ENCODE data around the gene CREBBP.
A peak's percentile ranks its signal among the peaks of the same experiment; 100 is the strongest.

GRCh38 chr16:3880623-3881498, at the start of gene CREBBP:
- TF ChIP-seq FOXK2 (IDR thresholded peaks at IDR 0.05) (no peak), FOXM1 (IDR thresholded peaks at IDR 0.05; ENCODE audit: borderline replicate concordance) (0 out of 2 replicates have a peak, but pooled peaks have one; percentile 14), NFRKB (IDR thresholded peaks at IDR 0.05) (no peak), FOXA1 (IDR thresholded peaks at IDR 0.05) (no peak), SP1 (IDR thresholded peaks at IDR 0.05) (no peak), HDGF (IDR thresholded peaks at IDR 0.05; ENCODE audit: borderline replicate concordance) (no peak), ZNF384 (IDR thresholded peaks at IDR 0.05) (no peak), PKNOX1 (IDR thresholded peaks at IDR 0.05) (no peak), BHLHE40 (IDR thresholded peaks at IDR 0.05; ENCODE audit: borderline replicate concordance) (no peak), ARNT (IDR thresholded peaks at IDR 0.05) (no peak)
